Stimulated activated effector memory CD8-positive, alpha-beta T cell treated with anti-CD3 and anti-CD28 coated beads, Interleukin-12 subunit alpha, Interleukin-12 subunit beta, amount 100 ng/mL, for 72 hours (primary cell): ENCODE data around the gene ARL2.

Experiments
- ATAC-seq: fragments of 150-1000 bp; cut with Tn5 transposase; 2 replicates; pipeline ENCODE4 v1.10.0; 2021
- DNase-seq, 2 donors: peaks; one replicate each; pipeline ENCODE4 v3.0.0; 2021 to 2022; ENCODE audit warnings: low spot score in 2 of 2
- H3K27ac Mint-ChIP-seq: one replicate; pipeline ENCODE4 v1.8.0; 2022; ENCODE audit warnings: mild to moderate bottlenecking, mixed read lengths
- H3K36me3 Mint-ChIP-seq: one replicate; pipeline ENCODE4 v1.8.0; 2022; ENCODE audit warnings: mild to moderate bottlenecking, mixed read lengths
- H3K4me1 Mint-ChIP-seq: one replicate; pipeline ENCODE4 v1.8.0; 2022; ENCODE audit warnings: mixed read lengths
- H3K4me3 Mint-ChIP-seq: one replicate; pipeline ENCODE4 v1.8.0; 2022; ENCODE audit warnings: mild to moderate bottlenecking, mixed read lengths
- H3K9me3 Mint-ChIP-seq: one replicate; pipeline ENCODE4 v1.8.0; 2022; ENCODE audit warnings: mixed read lengths

The ARL2 gene

GRCh38 chr11:65053827-65054508 lies 40.0 kb downstream of the ARL2 start:
- Mint-ChIP-seq H3K4me1 (peaks cover 26% of the 10 kb centered on the region), H3K4me3 (peak overlapping the region; percentile 20), H3K27ac (peak overlapping the region; percentile 85)

DNA sequence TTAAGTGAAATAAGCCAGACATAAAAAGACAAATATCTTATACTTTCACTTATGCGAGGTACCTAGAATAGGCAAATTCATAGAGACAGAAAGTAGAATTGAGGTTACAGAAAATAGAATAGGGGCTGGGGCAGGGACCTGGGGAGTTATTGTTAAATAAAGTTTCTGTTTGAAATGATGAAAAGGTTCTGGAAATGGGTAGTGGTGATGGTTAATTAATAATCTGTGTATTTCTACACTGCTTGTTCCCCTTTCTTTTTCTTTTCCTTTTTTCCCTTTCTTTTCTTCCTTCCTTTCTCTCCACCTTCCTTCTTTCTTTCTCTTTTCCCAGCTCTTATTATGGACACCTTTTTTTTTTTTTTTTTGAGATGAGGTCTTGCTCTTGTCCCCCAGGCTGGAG lies 41.6 kb downstream of the ARL2 start:
- Mint-ChIP-seq H3K4me3 (no peak overlapping the region), H3K9me3 (no peaks in the 10 kb centered on the region), H3K36me3 (no peaks in the 10 kb centered on the region), H3K4me1 (peaks cover 26% of the 10 kb centered on the region), H3K27ac (no peak overlapping the region)
- ATAC-seq: no peak
- no peak for DNase-seq

More at GRCh38 chr11:65053827-65054508, 40.0 kb downstream of the ARL2 start:
- no peaks in the 10 kb centered on the region for H3K36me3 Mint-ChIP-seq
- no peak for DNase-seq
- peak; percentile 15 for ATAC-seq
- H3K9me3 Mint-ChIP-seq: no peaks in the 10 kb centered on the region

- Mint-ChIP-seq H3K27ac (no peak overlapping the region), H3K36me3 (no peaks in the 10 kb centered on the region), H3K4me1 (peaks cover 23% of the 10 kb centered on the region), H3K4me3 (no peak overlapping the region), H3K9me3 (no peaks in the 10 kb centered on the region)
- DNase-seq: no peak
- no peak for ATAC-seq
Measured at GRCh38 chr11:65056999-65057398, 43.0 kb downstream of the ARL2 start.

DNA sequence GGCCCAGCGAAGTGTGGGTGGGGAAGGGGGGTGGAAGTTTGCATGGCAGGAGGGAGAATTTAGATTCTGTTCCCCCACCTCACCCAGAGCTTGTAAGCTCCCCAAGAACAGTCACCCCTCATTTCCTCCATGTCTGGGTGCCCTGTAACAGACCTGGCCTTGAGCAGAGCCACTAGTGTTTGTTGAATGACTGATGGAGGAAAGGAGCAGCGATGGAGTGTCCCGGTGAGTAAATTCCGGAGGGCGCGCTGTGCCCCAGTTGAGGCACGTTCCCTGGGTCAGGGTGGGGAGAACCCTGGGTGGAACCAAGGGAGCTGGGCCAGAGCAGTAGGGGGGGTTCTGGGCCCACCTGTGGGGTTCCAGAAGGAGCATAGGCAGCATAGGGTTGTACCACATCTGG lies 43.6 kb downstream of the ARL2 start:
- H3K36me3 Mint-ChIP-seq: no peaks in the 10 kb centered on the region
- H3K4me1 Mint-ChIP-seq: peaks cover 23% of the 10 kb centered on the region
- no peaks in the 10 kb centered on the region for H3K9me3 Mint-ChIP-seq
- no peak overlapping the region for H3K4me3 Mint-ChIP-seq
- DNase-seq (no peak), ATAC-seq (no peak)
- H3K27ac Mint-ChIP-seq: no peak overlapping the region

GRCh38 chr11:65058012-65058411 lies 44.1 kb downstream of the ARL2 start:
- no peaks in the 10 kb centered on the region for H3K9me3 Mint-ChIP-seq
- DNase-seq: no peak
- no peaks in the 10 kb centered on the region for H3K36me3 Mint-ChIP-seq
- no peak for ATAC-seq
- H3K4me1 Mint-ChIP-seq: peaks cover 21% of the 10 kb centered on the region
- no peak overlapping the region for H3K4me3 Mint-ChIP-seq
- no peak overlapping the region for H3K27ac Mint-ChIP-seq

DNA sequence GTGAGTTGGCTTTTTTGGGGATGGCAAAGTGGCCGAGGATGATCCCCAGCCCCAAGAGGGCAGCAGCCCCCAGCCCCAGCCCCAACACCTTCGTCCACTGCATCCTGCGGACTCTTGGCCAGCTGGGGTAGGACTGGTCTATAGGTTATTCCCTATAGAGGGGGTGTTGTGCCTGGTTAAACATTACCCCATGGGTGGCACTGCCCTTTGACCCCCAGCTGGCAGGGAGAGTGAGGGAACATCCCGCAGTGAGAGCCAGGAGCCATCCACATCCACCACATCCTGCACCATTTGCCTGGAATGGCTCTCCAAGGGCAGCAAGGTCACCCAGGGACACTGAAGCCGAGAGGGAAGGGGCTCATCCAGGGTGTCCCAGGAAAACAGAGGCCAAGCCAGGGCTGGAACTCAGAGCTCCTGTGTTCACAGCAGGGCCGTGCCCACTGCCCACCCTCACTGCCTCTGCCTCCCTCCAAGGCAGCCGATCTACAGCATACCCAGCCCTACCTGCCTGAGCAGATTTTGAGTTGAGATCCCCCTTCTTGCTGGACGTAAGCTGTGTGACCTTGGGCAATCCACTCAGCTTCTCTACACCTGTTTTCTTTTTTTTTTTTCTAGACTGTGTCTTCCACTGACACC lies 44.6 kb downstream of the ARL2 start, which contains the start of gene NAALADL1:
Gene NAALADL1, minus strand, starts transcription at position 135 of the 636 bp plus-strand sequence. Its CDS starts 32 bp downstream, at position 103.
- Mint-ChIP-seq H3K27ac (no peak within 1 kb of the TSS), H3K9me3 (no peaks in the 10 kb centered on the region), H3K4me1 (peaks cover 16% of the 10 kb centered on the region), H3K4me3 (no peak within 1 kb of the TSS), H3K36me3 (no peaks in the 10 kb centered on the region)
- DNase-seq (no peak), ATAC-seq (no peak)

DNA sequence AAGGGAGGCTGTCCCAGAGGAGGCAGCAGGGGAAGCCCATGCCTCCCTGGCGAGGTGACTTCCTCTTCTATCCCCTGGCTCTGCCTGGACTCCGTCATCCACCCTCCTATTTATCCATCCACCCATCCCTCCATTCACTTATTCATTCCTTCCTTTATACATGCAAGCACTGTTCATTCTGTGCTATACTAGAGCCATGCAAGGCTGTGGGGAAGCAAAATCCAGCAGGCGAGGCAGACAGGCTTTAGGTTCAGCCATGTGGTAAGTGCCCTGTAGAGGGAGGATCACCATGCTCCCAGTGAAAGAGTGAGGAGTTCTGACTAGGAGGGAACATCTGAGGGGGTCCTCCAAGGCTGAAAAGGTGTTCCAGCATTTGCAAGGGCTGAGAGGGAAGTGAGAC lies 45.6 kb downstream of the ARL2 start:
- Mint-ChIP-seq H3K4me3 (no peak overlapping the region), H3K36me3 (no peaks in the 10 kb centered on the region), H3K4me1 (peaks cover 6% of the 10 kb centered on the region), H3K27ac (no peak overlapping the region), H3K9me3 (no peaks in the 10 kb centered on the region)
- ATAC-seq (no peak), DNase-seq (no peak)

DNA sequence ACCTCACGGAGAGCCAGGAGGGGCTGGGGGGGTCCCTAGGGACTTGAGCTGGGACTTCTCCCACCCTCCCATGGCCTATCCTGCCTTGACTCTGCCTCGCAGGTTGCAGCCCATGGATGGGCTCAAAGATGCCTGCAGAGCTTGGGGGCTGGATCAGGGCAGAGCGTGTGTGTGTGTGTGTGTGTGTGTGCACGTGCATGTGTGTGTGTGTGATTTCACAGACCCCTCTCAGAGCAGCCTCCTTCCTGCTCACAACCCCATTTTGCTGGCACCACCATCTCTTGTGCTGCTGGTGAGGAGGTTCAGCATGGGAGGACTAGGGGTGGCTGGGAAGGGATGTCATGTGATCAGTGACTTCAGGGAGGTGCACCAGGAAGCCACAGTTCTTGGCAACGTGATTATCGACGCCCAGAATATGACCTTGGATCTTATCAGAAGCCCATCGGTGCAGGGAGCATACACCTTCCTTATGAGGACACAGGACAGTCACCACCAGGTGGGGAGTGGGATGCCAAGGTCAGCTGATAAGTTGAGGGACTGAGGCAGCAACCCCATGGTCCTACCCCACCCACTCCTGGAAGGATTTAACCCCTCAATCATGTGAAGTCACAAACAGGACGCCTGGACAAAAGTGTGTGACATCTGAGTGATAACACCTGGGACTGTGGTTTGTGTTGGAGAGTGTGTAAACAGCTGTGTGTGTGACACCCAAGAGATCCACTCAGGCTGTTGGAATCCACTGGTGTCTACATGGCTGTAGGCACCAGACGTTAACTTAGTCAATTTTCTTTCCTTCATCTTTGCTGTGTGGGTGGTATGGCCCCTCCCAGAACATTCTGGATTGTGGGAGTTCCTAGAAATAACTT lies 46.2 kb downstream of the ARL2 start:
- no peak overlapping the region for H3K27ac Mint-ChIP-seq
- H3K36me3 Mint-ChIP-seq: no peaks in the 10 kb centered on the region
- ATAC-seq: no peak
- H3K9me3 Mint-ChIP-seq: no peaks in the 10 kb centered on the region
- no peak for DNase-seq
- no peak overlapping the region for H3K4me3 Mint-ChIP-seq
- peaks cover 6% of the 10 kb centered on the region for H3K4me1 Mint-ChIP-seq

GRCh38 chr11:65060913-65061408 lies 47.0 kb downstream of the ARL2 start:
- DNase-seq (no peak), ATAC-seq (peak; percentile 45)
- H3K4me1 Mint-ChIP-seq: peaks cover 6% of the 10 kb centered on the region
- no peaks in the 10 kb centered on the region for H3K36me3 Mint-ChIP-seq
- no peaks in the 10 kb centered on the region for H3K9me3 Mint-ChIP-seq
- no peak overlapping the region for H3K4me3 Mint-ChIP-seq
- H3K27ac Mint-ChIP-seq: no peak overlapping the region

GRCh38 chr11:65063532-65063931 lies 49.6 kb downstream of the ARL2 start:
- H3K9me3 Mint-ChIP-seq: no peaks in the 10 kb centered on the region
- no peak overlapping the region for H3K4me3 Mint-ChIP-seq
- DNase-seq (no peak), ATAC-seq (peak; percentile 35)
- H3K36me3 Mint-ChIP-seq: no peaks in the 10 kb centered on the region
- no peak overlapping the region for H3K27ac Mint-ChIP-seq
- peaks cover 6% of the 10 kb centered on the region for H3K4me1 Mint-ChIP-seq

DNA sequence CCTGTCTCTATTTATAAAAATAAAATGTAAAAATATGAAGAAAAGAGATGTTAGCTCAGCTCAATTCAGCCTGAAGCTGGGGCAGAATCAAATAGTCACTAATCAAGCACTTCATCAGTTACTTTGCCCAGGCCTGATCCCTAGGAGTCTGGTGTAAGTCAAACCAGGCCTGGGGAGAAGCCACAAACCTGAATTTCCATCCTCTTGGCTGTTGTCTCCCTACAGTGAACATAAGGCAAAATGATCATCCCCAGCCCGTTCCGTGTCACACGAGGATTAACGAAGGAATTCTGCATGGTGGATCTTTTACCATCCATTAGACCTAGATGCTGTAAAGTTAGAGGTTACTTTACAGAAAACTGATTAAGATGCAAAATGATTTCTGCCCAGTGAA lies 50.9 kb downstream of the ARL2 start:
- H3K4me3 Mint-ChIP-seq: no peak overlapping the region
- no peaks in the 10 kb centered on the region for H3K9me3 Mint-ChIP-seq
- ATAC-seq: no peak
- no peak for DNase-seq
- H3K4me1 Mint-ChIP-seq: peaks cover 6% of the 10 kb centered on the region
- no peak overlapping the region for H3K27ac Mint-ChIP-seq
- no peaks in the 10 kb centered on the region for H3K36me3 Mint-ChIP-seq

DNA sequence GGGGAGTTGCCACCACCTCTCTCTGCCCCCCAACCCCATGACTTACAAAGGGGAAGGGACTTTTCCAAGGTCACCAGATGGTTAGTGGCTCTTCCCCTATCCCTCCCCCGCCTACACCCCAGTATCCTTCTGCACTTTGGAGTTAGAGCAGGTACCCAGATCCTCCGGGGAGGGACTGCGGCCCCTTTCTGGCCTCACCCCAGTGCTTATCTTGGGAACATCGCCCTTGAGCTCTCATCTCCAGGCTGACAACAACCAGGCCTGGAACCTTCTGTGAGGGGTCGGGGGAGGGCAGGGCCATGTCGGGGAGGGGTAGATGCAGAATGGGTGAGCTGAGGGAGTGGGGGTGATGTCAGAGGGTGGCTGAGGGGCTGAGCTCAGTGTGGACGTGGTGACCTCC lies 51.9 kb downstream of the ARL2 start:
- H3K36me3 Mint-ChIP-seq: no peaks in the 10 kb centered on the region

DNA sequence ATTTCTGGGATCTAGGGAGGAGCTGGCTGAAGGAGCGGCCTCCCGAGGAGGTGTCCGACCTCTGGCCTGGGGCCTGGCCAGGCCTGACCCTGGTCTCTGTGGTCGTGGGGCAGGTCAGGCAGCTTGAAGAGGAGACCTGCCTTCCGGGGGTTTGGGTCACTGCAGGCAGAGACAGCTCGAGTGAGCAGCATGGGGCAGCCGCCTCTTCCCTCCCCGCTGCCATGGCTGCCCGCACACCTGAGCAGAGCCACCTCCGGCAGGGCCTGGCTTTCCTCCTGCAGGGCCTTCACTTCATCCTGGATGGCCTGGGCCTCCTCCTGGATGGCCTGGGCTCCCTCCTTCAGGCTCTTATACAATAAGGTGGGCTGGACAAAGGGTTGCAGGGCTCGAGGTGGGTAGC lies 52.4 kb downstream of the ARL2 start:
- Mint-ChIP-seq H3K27ac (no peak overlapping the region), H3K4me3 (no peak overlapping the region), H3K9me3 (no peaks in the 10 kb centered on the region), H3K36me3 (no peaks in the 10 kb centered on the region), H3K4me1 (no peaks in the 10 kb centered on the region)
- DNase-seq: no peak
- no peak for ATAC-seq

More for the DNA sequence above, 51.9 kb downstream of the ARL2 start:
- Mint-ChIP-seq H3K27ac (no peak overlapping the region), H3K4me1 (peaks cover 4% of the 10 kb centered on the region), H3K9me3 (no peaks in the 10 kb centered on the region), H3K4me3 (no peak overlapping the region)
- DNase-seq: no peak
- no peak for ATAC-seq

GRCh38 chr11:65066805-65067291 lies 52.9 kb downstream of the ARL2 start:
- no peak overlapping the region for H3K4me3 Mint-ChIP-seq
- H3K36me3 Mint-ChIP-seq: no peaks in the 10 kb centered on the region
- H3K4me1 Mint-ChIP-seq: no peaks in the 10 kb centered on the region
- ATAC-seq: no peak
- no peaks in the 10 kb centered on the region for H3K9me3 Mint-ChIP-seq
- H3K27ac Mint-ChIP-seq: no peak overlapping the region
- DNase-seq: no peak

- Mint-ChIP-seq H3K27ac (peak overlapping the region; percentile 43), H3K36me3 (no peaks in the 10 kb centered on the region), H3K4me1 (no peaks in the 10 kb centered on the region), H3K4me3 (no peak overlapping the region), H3K9me3 (no peaks in the 10 kb centered on the region)
- no peak for DNase-seq
- no peak for ATAC-seq
Measured at GRCh38 chr11:65067446-65067845, 53.5 kb downstream of the ARL2 start.
